HepG2 (cell line): ENCODE measurements around the gene NCLN. TPM values are rescaled to one million over a fixed set of nuclear protein-coding genes. Genes with fewer than 3 reads are reported as not detected.
A peak's percentile ranks its signal among the peaks of the same experiment; 100 is the strongest.

Experiments used
- ATAC-seq: fragments of 200-7000 bp; cut with Tn5 transposase; 3 replicates; pipeline ENCODE4 v1.9.1; 2020; ENCODE audit warnings: mild to moderate bottlenecking, moderate library complexity
- BruUV-seq: library from RNA; stranded (reverse); fragments of 400-500 nt; replicated peaks from 2 replicates; lab custom pipeline; 2021; lab: Mats Ljungman, UMichigan
- CTCF ChIA-PET: fragments of 300-600 bp; formaldehyde crosslinking; extraction: SDS; loops from one replicate; lab custom pipeline; 2021; ENCODE audit warnings: low total read pairs, inconsistent platforms, low intra/inter-chr PET ratio; lab: Yijun Ruan, JAX
- POLR2A ChIA-PET: fragments of 350-600 bp; sonication (Branson Sonifier 250); formaldehyde crosslinking; loops from one replicate; lab custom pipeline; 2020; ENCODE audit warnings: antibody characterized with exemption, inconsistent platforms; lab: Yijun Ruan, JAX
- DNase-seq: peaks from one replicate; pipeline ENCODE4 v3.0.0-alpha.2; 2015; ENCODE audit warnings: low spot score
- FAIRE-seq: peaks from 3 replicates; lab custom pipeline; 2011; peaks lifted over from hg19 to GRCh38; lab: Jason Lieb, UNC
- H2AFZ ChIP-seq: one replicate; pipeline ENCODE4 v1.6.1; 2011; ENCODE audit warnings: low read length, inconsistent platforms
- H3K27ac ChIP-seq: fragments of 300-600 bp; 3 replicates; pipeline ENCODE4 v1.8.0; 2011; ENCODE audit warnings: mixed run types, mild to moderate bottlenecking, mixed read lengths, low read length, inconsistent platforms; ENCODE audit not compliant: insufficient read depth; ENCODE audit errors: extremely low read length
- H3K27me3 ChIP-seq, 2 experiments: fragments of 200-600 bp in 1 of 2; 2 replicates in 1 of 2; 3 replicates in 1 of 2; pipeline versions ENCODE4 v1.6.0 to v1.8.0; 2011; ENCODE audit warnings: low read length in 2 of 2, mild to moderate bottlenecking in 2 of 2, moderate library complexity in 2 of 2, inconsistent platforms in 1 of 2; ENCODE audit not compliant: insufficient read depth in 2 of 2, control insufficient read depth in 1 of 2
- H3K36me3 ChIP-seq, 2 experiments: fragments of 200-600 bp in 1 of 2; replicated peaks in 1 of 2; 2 replicates in 1 of 2; 3 replicates in 1 of 2; pipeline versions ENCODE4 v1.5.1 to v1.8.0; 2011; ENCODE audit warnings: low read length in 2 of 2, inconsistent platforms in 1 of 2; ENCODE audit not compliant: insufficient read depth in 2 of 2, control insufficient read depth in 1 of 2
- H3K4me1 ChIP-seq: 2 replicates; pipeline ENCODE4 v1.5.1; 2012; ENCODE audit warnings: low read length, inconsistent platforms; ENCODE audit not compliant: insufficient read depth
- H3K4me2 ChIP-seq: 2 replicates; pipeline ENCODE4 v1.6.0; 2011; ENCODE audit warnings: low read depth, low read length, inconsistent platforms
- H3K4me3 ChIP-seq, 3 experiments: fragments of 200-600 bp in 1 of 3; sonication (generic), shearing (Covaris generic) in 1 of 3; replicated peaks in 1 of 3; 2 replicates each; pipeline ENCODE4 v1.5.1; 2011 to 2016; ENCODE audit warnings: low read length in 3 of 3, inconsistent platforms in 2 of 3, low read depth in 2 of 3, mild to moderate bottlenecking in 2 of 3, control low read depth in 1 of 3, mixed read lengths in 1 of 3; ENCODE audit not compliant: insufficient read depth in 1 of 3
- H3K79me2 ChIP-seq: one replicate; pipeline ENCODE4 v1.6.1; 2011; ENCODE audit warnings: low read length, inconsistent platforms; ENCODE audit not compliant: insufficient read depth
- H3K9ac ChIP-seq: 2 replicates; pipeline ENCODE4 v1.6.0; 2011; ENCODE audit warnings: mild to moderate bottlenecking, low read depth, low read length, inconsistent platforms; ENCODE audit not compliant: insufficient read depth
- H3K9me3 ChIP-seq: 2 replicates; pipeline ENCODE4 v1.5.1; 2012; ENCODE audit warnings: mild to moderate bottlenecking, low read length
- H4K20me1 ChIP-seq: 2 replicates; pipeline ENCODE4 v1.6.0; 2011; ENCODE audit warnings: inconsistent platforms, mild to moderate bottlenecking, low read length, moderate library complexity; ENCODE audit not compliant: insufficient read depth
- GATAD1 ChIP-seq: IDR thresholded peaks from 2 replicates; pipeline ENCODE4 v1.6.1; 2016; ENCODE audit warnings: missing genetic modification reagents, missing compliant biosample characterization
- KDM5B ChIP-seq: sonication (generic); formaldehyde crosslinking; IDR thresholded peaks from 2 replicates; pipeline ENCODE4 v1.4.0; 2020; ENCODE audit warnings: missing genetic modification reagents, mild to moderate bottlenecking, borderline replicate concordance
- MZF1 ChIP-seq: sonication (generic); formaldehyde crosslinking; IDR thresholded peaks from 2 replicates; pipeline ENCODE4 v1.8.1; 2023; ENCODE audit warnings: mild to moderate bottlenecking, missing genetic modification reagents, borderline replicate concordance
- YY1 ChIP-seq: IDR thresholded peaks from 2 replicates; pipeline ENCODE4 v1.6.1; 2011; ENCODE audit warnings: low read length, low read depth, moderate library complexity, mild to moderate bottlenecking; ENCODE audit not compliant: insufficient read depth, insufficient replicate concordance
- ZNF350 ChIP-seq: sonication (generic); formaldehyde crosslinking; IDR thresholded peaks from 2 replicates; pipeline ENCODE4 v1.4.0; 2020; ENCODE audit warnings: mild to moderate bottlenecking, low read depth, missing genetic modification reagents, borderline replicate concordance
- ZNF605 ChIP-seq: sonication (generic); formaldehyde crosslinking; IDR thresholded peaks from 2 replicates; pipeline ENCODE4 v1.8.0; 2022; ENCODE audit warnings: mild to moderate bottlenecking, missing genetic modification reagents
- ZNF749 ChIP-seq: sonication (generic); formaldehyde crosslinking; IDR thresholded peaks from 2 replicates; pipeline ENCODE4 v1.8.0; 2022; ENCODE audit warnings: mild to moderate bottlenecking, missing genetic modification reagents, moderate library complexity, borderline replicate concordance
- WGBS: methylation state at CpG from one replicate; pipeline ENCODE4 v1.1.6; 2017; ENCODE audit warnings: low lambda C conversion rate; 5-methylcytosine and 5-hydroxymethylcytosine counted together
- in situ Hi-C: cut with HindIII; loops from 2 replicates; pipeline ENCODE4 v1.10.0; 2017; ENCODE audit warnings: low pct_unique_long_range_greater_than_20kb; ENCODE audit not compliant: extremely low pct_ligation_motif_present
- intact Hi-C: fragments of 100-400 bp; cut with micrococcal nuclease; formaldehyde crosslinking; loops from one replicate; pipeline ENCODE4 v1.10.0; 2022; ENCODE audit not compliant: unreplicated experiment
- polyA plus RNA-seq, 8 experiments: library from polyadenylated mRNA; depleted of rRNA in 3 of 8; stranded (reverse) in 7 of 8; unstranded in 1 of 8; fragments of >200 nt; fragmentation: Illumina TruSeq in 4 of 8; extraction: Trizol in 4 of 8; gene quantifications; 2 replicates each; pipeline versions ENCODE4 v1.2.1 to v1.2.3, GENCODE V29; 2011 to 2016; ENCODE audit warnings: low read depth in 4 of 8, missing spikeins in 1 of 8, mixed read lengths in 1 of 8; ENCODE audit not compliant: insufficient read depth in 1 of 8
- total RNA-seq, 5 experiments: library from RNA; depleted of rRNA; stranded (reverse); fragments of >200 nt; fragmentation: Illumina TruSeq; extraction: Trizol; gene quantifications; 2 replicates each; pipeline ENCODE4 v1.2.3, GENCODE V29; 2016; ENCODE audit warnings: low read depth in 1 of 5
- TF ChIP-seq, protein P1 (sequence below): conservative IDR thresholded peaks from 2 replicates; pipeline ENCODE4 v1.6.1; 2018; ENCODE audit warnings: missing genetic modification reagents
- TF ChIP-seq, protein P2 (sequence below): sonication (generic); formaldehyde crosslinking; IDR thresholded peaks from 2 replicates; pipeline ENCODE4 v1.9.0; 2021; ENCODE audit warnings: mild to moderate bottlenecking, missing genetic modification reagents

NCLN gene
- total and polyA plus RNA-seq, 2 of the 13 experiments (the other 11 are each of a cell fraction or from before 2014, with no cell fraction given) = 42.6 to 56.0 TPM

DNA sequence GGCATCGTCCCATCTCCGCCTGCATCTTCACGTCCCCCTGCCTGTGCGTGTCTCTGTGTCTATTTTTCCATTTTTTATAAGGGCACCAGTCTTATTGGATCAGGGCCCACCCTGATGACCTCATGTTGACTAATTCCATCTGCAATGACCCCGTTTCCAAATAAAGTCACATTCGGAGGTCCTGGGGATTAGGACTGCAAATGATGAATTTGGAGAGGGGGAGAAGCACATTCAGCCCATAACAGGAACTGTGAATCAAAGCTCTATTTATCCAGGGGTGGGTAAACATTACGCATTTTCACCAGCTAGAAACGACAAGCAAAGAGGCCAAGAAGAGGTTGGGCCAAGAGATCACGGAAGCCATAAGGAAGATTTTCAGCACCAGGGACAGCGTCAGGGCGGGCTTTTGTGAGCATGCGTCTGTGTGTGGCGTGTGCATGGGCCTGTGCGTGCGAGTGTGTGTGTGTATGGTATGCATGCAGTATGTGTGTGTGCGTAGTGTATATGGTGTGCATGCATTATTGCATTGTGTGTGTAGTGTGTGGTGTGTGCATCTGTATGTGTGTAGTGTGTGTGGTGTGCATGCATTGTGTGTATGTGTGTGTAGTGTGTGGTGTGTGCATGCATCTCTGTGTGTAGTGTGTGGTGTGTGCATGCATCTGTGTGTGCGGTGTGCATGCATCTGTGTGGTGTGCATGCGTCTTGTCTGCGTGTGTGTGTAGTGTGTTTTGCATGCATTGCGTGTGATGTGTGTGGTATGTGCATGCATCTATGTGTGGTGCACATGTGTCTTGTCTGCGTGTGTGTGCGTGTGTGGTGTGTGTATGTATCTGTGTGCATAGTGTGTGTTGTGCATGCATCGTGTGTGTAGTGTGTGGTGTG, 58.3 kb downstream of the NCLN start (continued):
- TF ChIP-seq, protein P1, sequence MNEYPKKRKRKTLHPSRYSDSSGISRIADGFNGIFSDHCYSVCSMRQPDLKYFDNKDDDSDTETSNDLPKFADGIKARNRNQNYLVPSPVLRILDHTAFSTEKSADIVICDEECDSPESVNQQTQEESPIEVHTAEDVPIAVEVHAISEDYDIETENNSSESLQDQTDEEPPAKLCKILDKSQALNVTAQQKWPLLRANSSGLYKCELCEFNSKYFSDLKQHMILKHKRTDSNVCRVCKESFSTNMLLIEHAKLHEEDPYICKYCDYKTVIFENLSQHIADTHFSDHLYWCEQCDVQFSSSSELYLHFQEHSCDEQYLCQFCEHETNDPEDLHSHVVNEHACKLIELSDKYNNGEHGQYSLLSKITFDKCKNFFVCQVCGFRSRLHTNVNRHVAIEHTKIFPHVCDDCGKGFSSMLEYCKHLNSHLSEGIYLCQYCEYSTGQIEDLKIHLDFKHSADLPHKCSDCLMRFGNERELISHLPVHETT (CRISPR knock-in tag) = no peak
- TF ChIP-seq ZNF605 (peak; percentile 72; the same call in 1 of the 2 replicates), MZF1 (no peak), GATAD1 (peak; percentile 53; the same call in 1 of the 2 replicates), YY1 (no peak), KDM5B (CRISPR knock-in tag) (no peak; the same call in 1 of the 2 replicates), ZNF749 (peak; percentile 86)

DNA sequence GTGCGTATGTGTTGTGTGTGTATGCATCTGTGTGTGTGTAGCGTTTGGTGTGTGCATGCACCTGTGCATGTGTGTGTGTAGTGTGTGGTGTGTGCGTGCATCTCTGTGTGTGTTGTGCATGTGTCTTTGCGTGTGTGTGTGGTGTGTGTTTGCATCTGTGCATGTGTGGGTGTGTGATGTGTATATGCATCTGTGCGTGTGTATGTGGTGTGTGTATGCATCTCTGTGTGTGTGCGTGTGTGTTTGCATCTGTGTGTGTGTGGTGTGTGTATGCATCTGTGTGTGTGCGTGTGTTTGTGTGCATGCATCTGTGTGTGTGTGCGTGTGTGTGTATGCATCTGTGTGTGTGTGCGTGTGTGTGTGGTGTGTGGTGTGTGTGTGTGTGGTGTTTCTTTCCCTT, 59.3 kb downstream of the NCLN start:
- Histone ChIP-seq H4K20me1 (peaks cover 5% of the 10 kb centered on the region; the same call in 1 of the 2 replicates), H3K27me3 (no peaks in the 10 kb centered on the region; a peak in 1 of 5 replicates), H3K79me2 (no peaks in the 10 kb centered on the region), H3K9ac (no peak overlapping the region), H3K27ac (no peak overlapping the region), H3K4me2 (no peak overlapping the region), H3K9me3 (no peaks in the 10 kb centered on the region), H3K4me3 (no peak overlapping the region), H2AFZ (no peak overlapping the region), H3K36me3 (no peaks in the 10 kb centered on the region), H3K4me1 (no peaks in the 10 kb centered on the region)
- POLR2A ChIA-PET = no interaction called here
- DNase-seq = no peak
- no peak for FAIRE-seq
- TF ChIP-seq, protein P2, sequence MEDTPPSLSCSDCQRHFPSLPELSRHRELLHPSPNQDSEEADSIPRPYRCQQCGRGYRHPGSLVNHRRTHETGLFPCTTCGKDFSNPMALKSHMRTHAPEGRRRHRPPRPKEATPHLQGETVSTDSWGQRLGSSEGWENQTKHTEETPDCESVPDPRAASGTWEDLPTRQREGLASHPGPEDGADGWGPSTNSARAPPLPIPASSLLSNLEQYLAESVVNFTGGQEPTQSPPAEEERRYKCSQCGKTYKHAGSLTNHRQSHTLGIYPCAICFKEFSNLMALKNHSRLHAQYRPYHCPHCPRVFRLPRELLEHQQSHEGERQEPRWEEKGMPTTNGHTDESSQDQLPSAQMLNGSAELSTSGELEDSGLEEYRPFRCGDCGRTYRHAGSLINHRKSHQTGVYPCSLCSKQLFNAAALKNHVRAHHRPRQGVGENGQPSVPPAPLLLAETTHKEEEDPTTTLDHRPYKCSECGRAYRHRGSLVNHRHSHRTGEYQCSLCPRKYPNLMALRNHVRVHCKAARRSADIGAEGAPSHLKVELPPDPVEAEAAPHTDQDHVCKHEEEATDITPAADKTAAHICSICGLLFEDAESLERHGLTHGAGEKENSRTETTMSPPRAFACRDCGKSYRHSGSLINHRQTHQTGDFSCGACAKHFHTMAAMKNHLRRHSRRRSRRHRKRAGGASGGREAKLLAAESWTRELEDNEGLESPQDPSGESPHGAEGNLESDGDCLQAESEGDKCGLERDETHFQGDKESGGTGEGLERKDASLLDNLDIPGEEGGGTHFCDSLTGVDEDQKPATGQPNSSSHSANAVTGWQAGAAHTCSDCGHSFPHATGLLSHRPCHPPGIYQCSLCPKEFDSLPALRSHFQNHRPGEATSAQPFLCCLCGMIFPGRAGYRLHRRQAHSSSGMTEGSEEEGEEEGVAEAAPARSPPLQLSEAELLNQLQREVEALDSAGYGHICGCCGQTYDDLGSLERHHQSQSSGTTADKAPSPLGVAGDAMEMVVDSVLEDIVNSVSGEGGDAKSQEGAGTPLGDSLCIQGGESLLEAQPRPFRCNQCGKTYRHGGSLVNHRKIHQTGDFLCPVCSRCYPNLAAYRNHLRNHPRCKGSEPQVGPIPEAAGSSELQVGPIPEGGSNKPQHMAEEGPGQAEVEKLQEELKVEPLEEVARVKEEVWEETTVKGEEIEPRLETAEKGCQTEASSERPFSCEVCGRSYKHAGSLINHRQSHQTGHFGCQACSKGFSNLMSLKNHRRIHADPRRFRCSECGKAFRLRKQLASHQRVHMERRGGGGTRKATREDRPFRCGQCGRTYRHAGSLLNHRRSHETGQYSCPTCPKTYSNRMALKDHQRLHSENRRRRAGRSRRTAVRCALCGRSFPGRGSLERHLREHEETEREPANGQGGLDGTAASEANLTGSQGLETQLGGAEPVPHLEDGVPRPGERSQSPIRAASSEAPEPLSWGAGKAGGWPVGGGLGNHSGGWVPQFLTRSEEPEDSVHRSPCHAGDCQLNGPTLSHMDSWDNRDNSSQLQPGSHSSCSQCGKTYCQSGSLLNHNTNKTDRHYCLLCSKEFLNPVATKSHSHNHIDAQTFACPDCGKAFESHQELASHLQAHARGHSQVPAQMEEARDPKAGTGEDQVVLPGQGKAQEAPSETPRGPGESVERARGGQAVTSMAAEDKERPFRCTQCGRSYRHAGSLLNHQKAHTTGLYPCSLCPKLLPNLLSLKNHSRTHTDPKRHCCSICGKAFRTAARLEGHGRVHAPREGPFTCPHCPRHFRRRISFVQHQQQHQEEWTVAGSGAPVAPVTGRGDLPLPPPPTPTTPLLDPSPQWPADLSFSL (CRISPR knock-in tag) = 0 out of 2 replicates have a peak, but pooled peaks have one; percentile 37
- no peak for TF ChIP-seq ZNF350 (CRISPR knock-in tag)
- BruUV-seq = no TSS peak
- intact Hi-C loops = no loop called here
- in situ Hi-C loops = no loop called here
- CTCF ChIA-PET = no interaction called here
- WGBS = 86% methylated on average over 9 of the region's 9 CpGs
- ATAC-seq = no peak
